ENCODE data around the gene COX17. TPM values are rescaled to one million over a fixed set of nuclear protein-coding genes. Genes with fewer than 3 reads are reported as not detected.

Gene COX17
- total RNA-seq, 2 donors from 2014 or later, result 26.4 to 29.5 TPM

GRCh38 chr3:119647171-119647570 is 30.0 kb downstream of the COX17 start:
- no peak overlapping the region for H3K4me3 ChIP-seq
- no peak for DNase-seq (ENCODE audit: low spot score)
- no peaks in the 10 kb centered on the region for H3K27me3 ChIP-seq (replicated peaks; ENCODE audit: insufficient read depth)
- peak overlapping the region in 1 of 2 donors; percentile 13 for H3K27ac ChIP-seq
- 80% methylated on average over 2 of the region's 2 CpGs for WGBS
- no peaks in the 10 kb centered on the region for H3K36me3 ChIP-seq
- intact Hi-C loops (cut with DNase I), result no loop called here
- H3K9me3 ChIP-seq, result no peaks in the 10 kb centered on the region
- TF ChIP-seq POLR2A (IDR thresholded peaks at IDR 0.05), result no peak
- TF ChIP-seq, protein P1, sequence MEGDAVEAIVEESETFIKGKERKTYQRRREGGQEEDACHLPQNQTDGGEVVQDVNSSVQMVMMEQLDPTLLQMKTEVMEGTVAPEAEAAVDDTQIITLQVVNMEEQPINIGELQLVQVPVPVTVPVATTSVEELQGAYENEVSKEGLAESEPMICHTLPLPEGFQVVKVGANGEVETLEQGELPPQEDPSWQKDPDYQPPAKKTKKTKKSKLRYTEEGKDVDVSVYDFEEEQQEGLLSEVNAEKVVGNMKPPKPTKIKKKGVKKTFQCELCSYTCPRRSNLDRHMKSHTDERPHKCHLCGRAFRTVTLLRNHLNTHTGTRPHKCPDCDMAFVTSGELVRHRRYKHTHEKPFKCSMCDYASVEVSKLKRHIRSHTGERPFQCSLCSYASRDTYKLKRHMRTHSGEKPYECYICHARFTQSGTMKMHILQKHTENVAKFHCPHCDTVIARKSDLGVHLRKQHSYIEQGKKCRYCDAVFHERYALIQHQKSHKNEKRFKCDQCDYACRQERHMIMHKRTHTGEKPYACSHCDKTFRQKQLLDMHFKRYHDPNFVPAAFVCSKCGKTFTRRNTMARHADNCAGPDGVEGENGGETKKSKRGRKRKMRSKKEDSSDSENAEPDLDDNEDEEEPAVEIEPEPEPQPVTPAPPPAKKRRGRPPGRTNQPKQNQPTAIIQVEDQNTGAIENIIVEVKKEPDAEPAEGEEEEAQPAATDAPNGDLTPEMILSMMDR (IDR thresholded peaks at IDR 0.05), result no peak
- peak; percentile 31 for TF ChIP-seq POLR2AphosphoS5 (IDR thresholded peaks at IDR 0.05)
- H3K4me1 ChIP-seq (replicated peaks), result no peaks in the 10 kb centered on the region

GRCh38 chr3:119645813-119646212 is 31.4 kb downstream of the COX17 start:
- H3K27ac ChIP-seq, result no peak overlapping the region
- H3K9me3 ChIP-seq, result no peaks in the 10 kb centered on the region
- no peaks in the 10 kb centered on the region for H3K27me3 ChIP-seq (replicated peaks; ENCODE audit: insufficient read depth)
- H3K4me3 ChIP-seq, result no peak overlapping the region
- TF ChIP-seq POLR2A (IDR thresholded peaks at IDR 0.05), result no peak
- TF ChIP-seq, protein P1 (IDR thresholded peaks at IDR 0.05), result no peak
- TF ChIP-seq POLR2AphosphoS5 (IDR thresholded peaks at IDR 0.05), result no peak
- no peak for DNase-seq (ENCODE audit: low spot score)
- 93% methylated on average over 1 of the region's 1 CpG for WGBS
- H3K36me3 ChIP-seq, result no peaks in the 10 kb centered on the region
- H3K4me1 ChIP-seq (replicated peaks), result no peaks in the 10 kb centered on the region
- intact Hi-C loops (cut with DNase I), result no loop called here

DNA sequence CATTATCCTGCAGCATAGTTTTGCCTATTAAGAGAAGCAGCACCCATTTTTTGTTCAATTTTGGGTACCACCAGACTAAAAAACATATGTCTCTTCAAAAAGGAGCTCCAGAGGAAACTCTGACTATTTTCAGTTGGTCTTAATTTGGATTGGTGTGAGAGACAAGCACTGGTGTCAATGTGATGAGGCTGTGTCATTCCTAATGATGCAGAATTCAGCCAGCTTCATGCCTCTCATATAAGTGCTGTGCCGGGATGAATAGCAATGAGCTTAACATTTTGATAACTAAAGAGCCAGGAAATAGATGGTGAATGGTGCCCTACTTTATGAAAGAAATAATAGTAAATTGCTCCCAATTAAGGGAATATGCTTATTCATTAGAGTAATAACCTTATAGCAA is 32.7 kb downstream of the COX17 start:
- Histone ChIP-seq H3K27me3 (replicated peaks; ENCODE audit: insufficient read depth) (no peaks in the 10 kb centered on the region), H3K9me3 (no peaks in the 10 kb centered on the region), H3K4me3 (no peak overlapping the region), H3K27ac (no peak overlapping the region), H3K36me3 (no peaks in the 10 kb centered on the region), H3K4me1 (replicated peaks) (no peaks in the 10 kb centered on the region)
- intact Hi-C loops (cut with DNase I), result no loop called here
- TF ChIP-seq POLR2AphosphoS5 (IDR thresholded peaks at IDR 0.05), result no peak
- TF ChIP-seq, protein P1 (IDR thresholded peaks at IDR 0.05), result no peak
- no peak for TF ChIP-seq POLR2A (IDR thresholded peaks at IDR 0.05)
- DNase-seq (ENCODE audit: low spot score), result no peak
- WGBS, result 93% methylated on average over 1 of the region's 1 CpG

GRCh38 chr3:119643528-119643927 is 33.7 kb downstream of the COX17 start:
- Histone ChIP-seq H3K9me3 (no peaks in the 10 kb centered on the region), H3K36me3 (no peaks in the 10 kb centered on the region), H3K27me3 (replicated peaks; ENCODE audit: insufficient read depth) (no peaks in the 10 kb centered on the region), H3K4me3 (no peak overlapping the region), H3K4me1 (replicated peaks) (no peaks in the 10 kb centered on the region), H3K27ac (peak overlapping the region in 1 of 2 donors; percentile 17)
- intact Hi-C loops (cut with DNase I), result no loop called here
- 90% methylated on average over 2 of the region's 2 CpGs for WGBS
- no peak for TF ChIP-seq POLR2A (IDR thresholded peaks at IDR 0.05)
- TF ChIP-seq POLR2AphosphoS5 (IDR thresholded peaks at IDR 0.05), result no peak
- TF ChIP-seq, protein P1 (IDR thresholded peaks at IDR 0.05), result no peak
- no peak for DNase-seq (ENCODE audit: low spot score)

DNA sequence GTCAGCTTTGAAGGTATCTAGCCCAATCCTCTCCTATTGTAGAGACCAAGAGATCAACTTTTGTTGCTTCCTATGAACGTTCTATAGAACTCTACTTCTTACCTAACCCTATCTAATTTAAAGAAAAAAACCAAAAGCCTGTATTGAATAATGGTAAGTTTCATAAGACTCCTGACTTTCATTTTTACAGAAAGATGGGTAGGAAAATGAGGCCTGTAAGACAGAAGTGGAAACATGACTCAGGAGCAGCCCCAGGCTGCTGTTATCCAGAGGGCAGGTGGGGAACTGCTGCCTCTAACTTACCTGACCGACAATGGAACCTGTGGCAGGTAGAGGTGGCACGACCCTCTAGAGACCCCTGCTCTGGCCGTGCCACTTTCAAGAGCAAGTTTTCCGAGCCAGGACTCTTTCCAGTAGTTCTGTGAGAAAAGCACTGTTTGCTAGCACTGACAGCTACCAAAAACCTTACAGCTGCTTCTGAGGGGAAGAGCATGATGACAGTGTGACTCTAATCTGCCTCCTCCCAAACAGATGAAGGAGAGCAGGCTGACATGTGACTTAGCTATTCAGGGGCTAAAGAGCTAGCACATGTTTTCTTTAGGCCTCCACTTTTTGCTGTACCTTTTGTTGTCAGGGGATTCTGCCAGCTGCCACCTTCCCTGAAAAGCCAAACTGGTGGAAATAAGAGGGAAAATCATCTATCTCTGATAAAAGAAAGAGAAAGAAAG is 34.3 kb downstream of the COX17 start:
- Histone ChIP-seq H3K36me3 (no peaks in the 10 kb centered on the region), H3K27ac (peak overlapping the region in 1 of 2 donors; percentile 17), H3K4me1 (replicated peaks) (no peaks in the 10 kb centered on the region), H3K4me3 (no peak overlapping the region), H3K27me3 (replicated peaks; ENCODE audit: insufficient read depth) (no peaks in the 10 kb centered on the region), H3K9me3 (no peaks in the 10 kb centered on the region)
- 58% methylated on average over 5 of the region's 5 CpGs for WGBS
- TF ChIP-seq, protein P1 (IDR thresholded peaks at IDR 0.05), result no peak
- TF ChIP-seq POLR2AphosphoS5 (IDR thresholded peaks at IDR 0.05), result no peak
- TF ChIP-seq POLR2A (IDR thresholded peaks at IDR 0.05), result no peak
- intact Hi-C loops (cut with DNase I), result no loop called here
- no peak for DNase-seq (ENCODE audit: low spot score)
